MG63 (cell line): ENCODE measurements around the gene ASCC3. TPM values are rescaled to one million over a fixed set of nuclear protein-coding genes. Genes with fewer than 3 reads are reported as not detected.
A peak's percentile ranks its signal among the peaks of the same experiment; 100 is the strongest.
"Not testable (repeated sequence)": the region's sequence is repeated elsewhere in the genome, so short reads cannot be mapped to it uniquely, and the experiment has no call there.

Experiments
- DNase-seq: peaks from one replicate; pipeline ENCODE4 v3.0.0-alpha.2; 2020
- H3K27me3 ChIP-seq: fragments of 250-450 bp; sonication (Bioruptor Pico); 2 replicates; pipeline ENCODE4 v1.5.1; 2020; ENCODE audit warnings: mild to moderate bottlenecking, moderate library complexity
- H3K36me3 ChIP-seq: fragments of 250-450 bp; sonication (Bioruptor Pico); 2 replicates; pipeline ENCODE4 v1.5.1; 2020; ENCODE audit warnings: mild to moderate bottlenecking, moderate library complexity
- H3K4me3 ChIP-seq: fragments of 250-450 bp; sonication (Bioruptor Pico); 2 replicates; pipeline ENCODE4 v1.5.1; 2020; ENCODE audit warnings: mild to moderate bottlenecking, moderate library complexity
- H3K9me3 ChIP-seq: fragments of 250-450 bp; sonication (Bioruptor Pico); 2 replicates; pipeline ENCODE4 v1.5.1; 2020; ENCODE audit warnings: mild to moderate bottlenecking, moderate library complexity
- total RNA-seq: library from RNA; depleted of rRNA; stranded (reverse); fragments of >200 nt; shearing (Covaris generic); gene quantifications from 2 replicates; pipeline ENCODE4 v1.2.3, GENCODE V29; 2014; ENCODE audit warnings: low replicate concordance

ASCC3 gene
- total RNA-seq, 1 experiment from 2014 or later, result 19.0 TPM

- Histone ChIP-seq H3K36me3 (no peaks in the 10 kb centered on the region), H3K4me3 (no peak overlapping the region), H3K27me3 (no peaks in the 10 kb centered on the region), H3K9me3 (no peaks in the 10 kb centered on the region)
- no peak for DNase-seq
Measured at GRCh38 chr6:100893743-100894142, 12.6 kb upstream of the ASCC3 start.

DNA sequence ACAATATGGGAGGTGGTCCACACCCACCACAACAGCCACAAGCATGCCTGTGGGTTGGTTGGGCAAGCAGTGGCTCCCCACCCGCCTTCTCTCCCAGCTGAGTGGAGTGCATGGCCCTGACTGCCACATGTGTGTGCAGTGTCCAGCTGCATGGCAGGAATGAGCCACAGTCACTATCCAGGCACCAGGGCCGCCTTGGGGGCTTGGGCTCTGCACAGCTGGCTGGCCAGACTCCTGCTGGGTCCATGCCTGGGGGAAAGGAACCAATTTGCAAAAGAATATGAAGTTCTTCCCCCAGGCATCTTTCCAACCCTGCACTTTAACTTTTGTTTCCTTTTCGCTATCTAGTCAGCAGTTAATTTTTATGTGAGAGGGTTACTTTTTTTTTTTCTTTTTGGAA lies 11.6 kb upstream of the ASCC3 start:
- Histone ChIP-seq H3K9me3 (no peaks in the 10 kb centered on the region), H3K4me3 (no peak overlapping the region), H3K36me3 (no peaks in the 10 kb centered on the region), H3K27me3 (no peaks in the 10 kb centered on the region)
- DNase-seq, result no peak

DNA sequence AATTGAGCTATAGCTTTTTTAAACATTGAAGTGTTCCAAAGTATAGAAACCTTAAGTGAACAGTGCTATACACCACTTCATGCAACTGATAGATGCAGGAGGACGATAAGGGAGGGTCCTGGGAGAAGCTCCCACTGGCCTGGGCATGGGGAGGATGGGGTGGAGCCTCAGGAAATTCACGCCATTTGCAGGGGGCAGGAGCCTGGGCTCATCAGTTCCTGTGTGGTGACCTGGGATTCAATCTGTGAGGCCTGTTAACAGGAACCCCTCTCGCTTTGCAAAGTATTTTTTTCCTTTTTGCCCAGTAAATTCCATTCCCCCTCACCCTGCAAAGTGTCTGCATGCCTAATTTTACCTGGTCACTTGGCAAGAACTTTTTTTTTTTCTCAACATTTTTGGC lies 11.0 kb upstream of the ASCC3 start:
- Histone ChIP-seq H3K4me3 (no peak overlapping the region), H3K9me3 (no peaks in the 10 kb centered on the region), H3K27me3 (no peaks in the 10 kb centered on the region), H3K36me3 (no peaks in the 10 kb centered on the region)
- DNase-seq, result no peak

GRCh38 chr6:100891079-100891478 lies 9.9 kb upstream of the ASCC3 start:
- no peak overlapping the region for H3K4me3 ChIP-seq
- no peaks in the 10 kb centered on the region for H3K9me3 ChIP-seq
- DNase-seq, result no peak
- H3K27me3 ChIP-seq, result no peaks in the 10 kb centered on the region
- H3K36me3 ChIP-seq, result no peaks in the 10 kb centered on the region

DNA sequence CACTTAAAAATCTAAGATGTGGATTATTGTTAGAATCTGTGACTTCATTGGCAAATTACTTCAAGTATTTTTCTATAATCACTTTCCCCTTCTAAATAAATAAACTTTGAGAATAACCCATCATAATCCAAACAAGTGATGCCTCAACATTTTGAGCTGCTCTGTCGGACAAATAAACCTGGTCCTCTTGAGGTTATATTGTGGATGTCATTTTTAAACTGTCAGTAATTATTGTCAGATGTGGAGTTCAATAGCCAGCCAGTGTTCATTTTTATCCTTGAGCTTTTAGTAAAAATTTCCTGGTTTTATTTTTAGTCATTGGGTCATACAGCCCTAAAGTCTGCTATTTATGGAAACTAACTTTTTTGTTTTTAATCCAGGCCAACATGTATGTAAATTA lies 9.5 kb upstream of the ASCC3 start:
- H3K36me3 ChIP-seq, H3K4me3 ChIP-seq, DNase-seq, H3K27me3 ChIP-seq, H3K9me3 ChIP-seq: not testable (repeated sequence)

DNA sequence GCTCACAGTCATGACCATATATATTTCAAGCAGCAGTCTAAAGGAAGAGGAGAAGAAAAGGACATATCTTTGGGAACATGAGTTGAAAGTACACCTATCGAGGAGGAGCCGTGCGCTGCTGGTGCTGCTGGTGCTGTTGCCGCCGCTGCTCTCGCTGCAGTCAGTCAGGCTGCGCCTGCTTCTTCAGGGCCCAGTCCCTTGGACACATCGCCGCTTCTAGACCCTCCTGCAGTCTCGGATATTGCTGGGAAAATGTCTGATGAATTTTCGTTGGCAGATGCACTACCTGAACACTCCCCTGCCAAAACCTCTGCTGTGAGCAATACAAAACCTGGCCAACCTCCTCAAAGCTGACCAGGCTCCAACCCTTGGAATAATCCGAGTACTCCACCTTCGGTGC lies 8.2 kb upstream of the ASCC3 start:
- no peaks in the 10 kb centered on the region for H3K27me3 ChIP-seq
- no peaks in the 10 kb centered on the region for H3K36me3 ChIP-seq
- no peak for DNase-seq
- H3K4me3 ChIP-seq, result no peak overlapping the region
- H3K9me3 ChIP-seq, result no peaks in the 10 kb centered on the region

GRCh38 chr6:100886076-100886475 lies 4.9 kb upstream of the ASCC3 start:
- no peaks in the 10 kb centered on the region for H3K9me3 ChIP-seq
- no peak overlapping the region for H3K4me3 ChIP-seq
- no peaks in the 10 kb centered on the region for H3K27me3 ChIP-seq
- 0 out of 2 replicates have a peak, but pooled peaks cover under 1% of the 10 kb centered on the region for H3K36me3 ChIP-seq
- no peak for DNase-seq

DNA sequence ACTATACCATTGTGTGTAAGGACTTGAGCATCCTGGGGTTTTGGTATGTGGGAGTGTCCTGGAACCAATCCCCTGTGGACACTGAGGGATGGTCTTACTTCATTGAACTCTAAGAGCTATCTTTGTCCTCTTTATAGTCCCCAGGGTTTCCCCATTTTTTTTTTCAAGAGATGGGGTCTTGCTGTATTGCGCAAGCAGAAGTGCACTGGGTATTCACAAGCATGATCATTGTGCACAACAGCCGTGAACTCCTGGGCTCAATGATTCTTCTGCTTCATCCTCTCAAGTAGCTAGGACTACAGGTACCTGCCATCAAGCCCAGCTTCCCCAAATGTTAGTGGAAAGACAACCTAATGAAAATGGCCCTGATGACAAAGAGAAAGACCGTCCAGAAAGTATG lies 2.2 kb upstream of the ASCC3 start:
- DNase-seq, result no peak
- no peaks in the 10 kb centered on the region for H3K27me3 ChIP-seq
- H3K9me3 ChIP-seq, result no peaks in the 10 kb centered on the region
- H3K4me3 ChIP-seq, result no peak overlapping the region
- H3K36me3 ChIP-seq, result peaks cover 6% of the 10 kb centered on the region; the same call in 1 of the 2 replicates

DNA sequence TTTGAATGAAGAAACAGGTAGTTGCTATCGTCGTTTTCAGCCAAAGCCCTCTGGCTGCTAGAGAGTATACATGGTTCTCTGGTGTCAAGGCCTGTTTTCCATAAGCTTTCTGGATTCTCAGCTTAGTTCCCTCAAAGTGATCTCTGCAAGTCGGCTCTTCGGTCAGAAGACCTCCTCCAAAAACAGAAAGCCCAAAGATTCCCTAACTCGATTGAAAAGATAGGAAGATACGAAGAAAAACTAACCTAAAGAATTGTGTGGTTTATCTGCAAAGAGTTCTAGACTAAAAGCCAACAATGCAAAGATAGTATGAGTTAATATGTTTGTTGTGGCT lies 545 bp upstream of the ASCC3 start:
- Histone ChIP-seq H3K4me3 (peak overlapping the region; percentile 97), H3K27me3 (no peaks in the 10 kb centered on the region), H3K9me3 (no peaks in the 10 kb centered on the region), H3K36me3 (peaks cover 11% of the 10 kb centered on the region; the same call in 1 of the 2 replicates)
- DNase-seq, result no peak

DNA sequence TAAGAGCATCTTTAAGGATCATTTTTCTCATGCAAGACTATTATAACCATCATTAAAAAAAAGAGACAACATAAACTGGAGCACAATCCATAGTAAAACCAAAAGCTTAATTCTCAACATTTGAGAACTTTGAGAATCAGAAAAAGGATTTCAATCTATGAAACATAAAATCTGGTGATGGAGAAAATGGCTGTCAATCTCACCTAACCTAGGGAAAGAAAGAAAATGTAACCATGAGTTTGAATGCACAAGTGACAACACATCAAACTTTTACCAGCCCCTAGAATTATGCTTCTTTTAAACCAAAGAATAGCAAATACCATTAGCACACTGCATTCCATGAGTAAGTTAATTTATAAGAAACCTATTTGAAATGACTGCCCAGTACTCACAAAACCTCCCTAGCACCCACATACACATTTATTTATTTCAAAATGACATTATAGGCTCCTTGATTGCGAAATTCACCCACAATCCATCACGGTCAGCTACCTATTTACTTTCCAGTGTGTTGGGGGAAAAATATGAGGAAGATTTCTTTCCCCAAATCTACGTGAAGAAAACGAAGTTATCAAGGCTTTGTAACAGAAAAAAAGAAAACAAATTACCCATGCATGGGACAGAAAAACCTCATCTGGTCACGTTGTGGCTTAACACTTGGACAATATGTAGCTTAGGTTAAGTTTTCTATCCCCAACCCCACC lies 828 bp downstream of the ASCC3 start:
- no peaks in the 10 kb centered on the region for H3K27me3 ChIP-seq
- DNase-seq, result no peak
- H3K4me3 ChIP-seq, result peak overlapping the region; percentile 97
- H3K9me3 ChIP-seq, result no peaks in the 10 kb centered on the region
- peaks cover 15% of the 10 kb centered on the region for H3K36me3 ChIP-seq

DNA sequence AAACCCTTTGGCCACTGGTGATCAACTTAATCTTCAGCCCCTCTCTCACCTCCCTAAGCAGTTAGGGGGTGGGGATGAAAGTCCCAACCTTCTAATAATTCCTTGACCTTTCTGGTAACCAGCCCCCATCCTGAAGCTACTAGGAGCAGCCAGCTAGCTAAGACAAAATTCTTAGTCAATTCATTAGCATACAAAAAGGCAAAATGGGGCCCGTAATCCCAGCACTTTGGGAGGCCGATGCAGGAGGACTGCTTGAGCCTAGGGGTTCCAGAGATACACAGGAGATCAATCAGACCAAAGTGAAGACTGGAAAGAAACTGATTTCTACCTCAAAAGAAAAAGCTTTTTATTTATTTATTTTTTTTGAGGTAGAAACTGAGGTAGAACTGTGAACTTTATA lies 1.8 kb downstream of the ASCC3 start:
- no peaks in the 10 kb centered on the region for H3K9me3 ChIP-seq
- H3K36me3 ChIP-seq, result peaks cover 20% of the 10 kb centered on the region
- DNase-seq, result no peak
- H3K4me3 ChIP-seq, result no peak overlapping the region; the same call in 1 of the 2 replicates
- H3K27me3 ChIP-seq, result no peaks in the 10 kb centered on the region

- no peak overlapping the region for H3K4me3 ChIP-seq
Measured at GRCh38 chr6:100877851-100878250, 3.3 kb downstream of the ASCC3 start.

DNA sequence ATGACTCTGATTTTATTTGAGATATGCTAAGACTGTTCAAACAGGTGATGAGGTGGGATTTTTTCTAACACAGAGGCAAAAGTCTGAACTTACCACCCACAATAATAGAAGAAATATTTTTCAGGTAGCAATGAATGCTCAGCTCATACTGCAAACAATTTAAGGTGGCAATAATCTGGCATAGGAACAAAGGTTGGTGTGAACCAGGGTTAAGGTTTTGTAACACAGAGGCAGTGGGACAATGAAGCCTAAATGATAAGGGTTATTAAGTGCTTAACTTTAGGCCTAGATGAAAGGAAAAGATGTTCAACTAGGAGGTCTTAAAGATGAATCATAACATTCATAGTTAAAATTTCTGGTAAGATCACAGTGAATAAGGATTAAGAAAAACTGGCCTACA lies 4.9 kb downstream of the ASCC3 start:
- Histone ChIP-seq H3K4me3 (no peak overlapping the region), H3K9me3 (peaks cover 2% of the 10 kb centered on the region; the same call in 1 of the 2 replicates), H3K36me3 (peaks cover 35% of the 10 kb centered on the region), H3K27me3 (no peaks in the 10 kb centered on the region)
- DNase-seq, result no peak

More at GRCh38 chr6:100877851-100878250, 3.3 kb downstream of the ASCC3 start:
- peaks cover 2% of the 10 kb centered on the region; the same call in 1 of the 2 replicates for H3K9me3 ChIP-seq
- DNase-seq, result no peak
- H3K27me3 ChIP-seq, result no peaks in the 10 kb centered on the region
- peaks cover 23% of the 10 kb centered on the region for H3K36me3 ChIP-seq

- Histone ChIP-seq H3K36me3 (peaks cover 59% of the 10 kb centered on the region), H3K27me3 (no peaks in the 10 kb centered on the region), H3K9me3 (no peaks in the 10 kb centered on the region), H3K4me3 (no peak overlapping the region)
- DNase-seq, result no peak
Measured at GRCh38 chr6:100865525-100865924, 15.6 kb downstream of the ASCC3 start.

GRCh38 chr6:100862063-100862462 lies 19.1 kb downstream of the ASCC3 start:
- DNase-seq, result no peak
- Histone ChIP-seq H3K9me3 (peaks cover 2% of the 10 kb centered on the region), H3K36me3 (peaks cover 77% of the 10 kb centered on the region), H3K27me3 (no peaks in the 10 kb centered on the region), H3K4me3 (no peak overlapping the region)

DNA sequence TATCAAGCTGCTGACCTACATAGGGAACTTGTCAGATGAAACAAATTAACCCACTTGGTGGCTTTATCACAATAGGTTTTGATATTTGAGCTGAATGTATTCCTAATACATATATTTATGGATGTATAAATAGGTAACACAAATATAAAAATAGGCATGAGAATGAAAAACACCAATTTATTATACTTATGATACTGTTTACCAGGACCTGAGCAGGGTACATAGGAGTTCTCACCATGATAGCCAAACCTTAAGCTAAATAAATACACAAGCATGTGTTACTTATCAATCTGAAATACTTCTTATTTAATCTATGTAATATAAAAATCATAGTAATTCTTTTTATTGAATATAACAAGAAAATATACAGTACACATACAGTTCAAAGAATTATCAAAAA lies 25.0 kb downstream of the ASCC3 start:
- peaks cover 44% of the 10 kb centered on the region for H3K36me3 ChIP-seq
- DNase-seq, result no peak
- H3K4me3 ChIP-seq, result no peak overlapping the region
- peaks cover 2% of the 10 kb centered on the region for H3K9me3 ChIP-seq
- H3K27me3 ChIP-seq, result no peaks in the 10 kb centered on the region

DNA sequence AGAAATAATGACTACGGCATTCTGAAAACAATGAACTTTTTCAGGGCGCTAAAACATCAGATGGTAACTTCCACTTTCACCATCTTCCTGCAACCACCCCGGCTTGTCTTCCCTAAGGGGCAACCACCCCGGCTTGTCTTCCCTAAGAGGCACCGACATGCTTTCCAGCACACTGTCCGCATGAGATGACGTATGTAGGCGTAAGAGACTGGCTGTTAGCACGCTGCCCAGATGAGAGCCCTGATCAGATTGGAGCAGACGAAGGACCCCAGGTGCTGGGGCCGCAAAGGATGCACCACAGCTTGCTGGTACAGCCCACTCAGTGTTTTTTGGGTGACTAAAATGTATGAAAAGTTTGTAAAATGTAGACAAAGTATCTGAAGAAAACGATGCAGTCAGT lies 29.3 kb downstream of the ASCC3 start:
- H3K4me3 ChIP-seq, result no peak overlapping the region
- no peak for DNase-seq
- H3K27me3 ChIP-seq, result no peaks in the 10 kb centered on the region
- H3K36me3 ChIP-seq, result peaks cover 20% of the 10 kb centered on the region
- no peaks in the 10 kb centered on the region; the same call in 1 of the 2 replicates for H3K9me3 ChIP-seq

GRCh38 chr6:100850174-100850573 lies 31.0 kb downstream of the ASCC3 start:
- Histone ChIP-seq H3K4me3 (no peak overlapping the region), H3K36me3 (peaks cover 16% of the 10 kb centered on the region), H3K9me3 (no peaks in the 10 kb centered on the region), H3K27me3 (no peaks in the 10 kb centered on the region)
- no peak for DNase-seq
